ENCODE measurements around the gene FAXC. TPM values are rescaled to one million over a fixed set of nuclear protein-coding genes. Genes with fewer than 3 reads are reported as not detected.

The FAXC gene
- total and polyA plus RNA-seq, 2 of the 13 experiments (the other 11 are each of a cell fraction or from before 2014, with no cell fraction given) = 0.11 to 0.63 TPM

GRCh38 chr6:99285881-99286280 is 63.6 kb downstream of the FAXC start:
- DNase-seq (ENCODE audit: low spot score) = no peak
- POLR2A ChIA-PET = no interaction called here
- Histone ChIP-seq H3K4me1 (ENCODE audit: insufficient read depth, low read length) (no peaks in the 10 kb centered on the region), H3K27ac (ENCODE audit: extremely low read length, insufficient read depth, low read length) (no peak overlapping the region), H3K79me2 (ENCODE audit: insufficient read depth, low read length) (no peaks in the 10 kb centered on the region), H3K4me2 (ENCODE audit: low read depth, low read length) (no peak overlapping the region), H3K9ac (ENCODE audit: insufficient read depth, low read depth, low read length) (no peak overlapping the region), H3K4me3 (replicated peaks in 1 of 3; ENCODE audit: insufficient read depth in 1 of 3, low read depth in 2 of 3, low read length in 3 of 3) (no peak overlapping the region), H3K27me3 (ENCODE audit: control insufficient read depth in 1 of 2, insufficient read depth in 2 of 2, low read length in 2 of 2) (no peaks in the 10 kb centered on the region), H3K9me3 (ENCODE audit: low read length) (no peaks in the 10 kb centered on the region), H4K20me1 (ENCODE audit: insufficient read depth, low read length) (no peaks in the 10 kb centered on the region), H3K36me3 (replicated peaks in 1 of 2; ENCODE audit: control insufficient read depth in 1 of 2, insufficient read depth in 2 of 2, low read length in 2 of 2) (no peaks in the 10 kb centered on the region), H2AFZ (ENCODE audit: low read length) (no peak overlapping the region)
- intact Hi-C loops (cut with micrococcal nuclease; ENCODE audit: unreplicated experiment) = no loop called here
- CTCF ChIA-PET (ENCODE audit: low intra/inter-chr PET ratio, low total read pairs) = no interaction called here
- 8% methylated on average over 4 of the region's 4 CpGs for WGBS (ENCODE audit: low lambda C conversion rate)
- ATAC-seq = no peak
- no peak for TF ChIP-seq TBP (CRISPR knock-in tag; IDR thresholded peaks at IDR 0.05)
- no peak for TF ChIP-seq ZNF883 (CRISPR knock-in tag; IDR thresholded peaks at IDR 0.05; ENCODE audit: not compliant biosample characterization)
- TF ChIP-seq MED8 (CRISPR knock-in tag; IDR thresholded peaks at IDR 0.05; ENCODE audit: insufficient replicate concordance) = no peak
- no peak for TF ChIP-seq ZNF224 (CRISPR knock-in tag; IDR thresholded peaks at IDR 0.05)
- TF ChIP-seq SNAPC2 (CRISPR knock-in tag; IDR thresholded peaks at IDR 0.05) = no peak
- no peak for TF ChIP-seq RARA (CRISPR knock-in tag; IDR thresholded peaks at IDR 0.05)
- TF ChIP-seq JUNB (CRISPR knock-in tag; IDR thresholded peaks at IDR 0.05; ENCODE audit: borderline replicate concordance) = no peak
- TF ChIP-seq ZNF556 (CRISPR knock-in tag; IDR thresholded peaks at IDR 0.05; ENCODE audit: borderline replicate concordance) = no peak
- TF ChIP-seq PHB2 (IDR thresholded peaks at IDR 0.05; ENCODE audit: partially characterized antibody) = no peak
- TF ChIP-seq ONECUT2 (CRISPR knock-in tag; IDR thresholded peaks at IDR 0.05) = no peak
- TF ChIP-seq ZNF281 (CRISPR knock-in tag; IDR thresholded peaks at IDR 0.05; ENCODE audit: borderline replicate concordance) = no peak
- no peak for TF ChIP-seq SP1 (IDR thresholded peaks at IDR 0.05)
- TF ChIP-seq SP1 (CRISPR knock-in tag; IDR thresholded peaks at IDR 0.05) = no peak
- no peak for TF ChIP-seq BCL6 (CRISPR knock-in tag; IDR thresholded peaks at IDR 0.05)
- no peak for TF ChIP-seq ZNF143 (CRISPR knock-in tag; IDR thresholded peaks at IDR 0.05)
- BruUV-seq (replicated peaks) = no TSS peak
- in situ Hi-C loops (cut with HindIII; ENCODE audit: extremely low pct_ligation_motif_present, low pct_unique_long_range_greater_than_20kb) = no loop called here
- no peak for FAIRE-seq
